OCI-LY3 (cell line): Measurements from ENCODE around the gene ARHGAP6.

Source experiments
- H2AFZ ChIP-seq: fragments of 200-600, 300-600 bp; shearing (Covaris generic); 2 replicates; pipeline ENCODE4 v1.6.0; 2014; ENCODE audit warnings: antibody characterized with exemption, low read depth, low read length
- H3K27ac ChIP-seq: fragments of 200-600, 300-600 bp; sonication (generic); 2 replicates; pipeline ENCODE4 v1.5.1; 2014; ENCODE audit warnings: mild to moderate bottlenecking, low read length, moderate library complexity, mixed read lengths
- H3K27me3 ChIP-seq: fragments of 200-600, 300-600 bp; sonication (generic); 2 replicates; pipeline ENCODE4 v1.6.1; 2014; ENCODE audit warnings: low read depth, low read length, mixed read lengths
- H3K36me3 ChIP-seq: fragments of 200-600, 300-600 bp; sonication (generic); replicated peaks from 2 replicates; pipeline ENCODE3; 2014; ENCODE audit warnings: low read depth, low read length, mixed read lengths
- H3K4me1 ChIP-seq: fragments of 300-600, 200-600 bp; sonication (generic); 2 replicates; pipeline ENCODE4 v1.6.1; 2014; ENCODE audit warnings: low read length, mixed read lengths
- H3K4me2 ChIP-seq: fragments of 200-600, 300-600 bp; sonication (generic); 2 replicates; pipeline ENCODE4 v1.6.1; 2014; ENCODE audit warnings: low read length, mixed read lengths
- H3K4me3 ChIP-seq: fragments of 300-600, 200-600 bp; sonication (generic); 2 replicates; pipeline ENCODE4 v1.5.1; 2014; ENCODE audit warnings: antibody characterized with exemption, mild to moderate bottlenecking, low read length, moderate library complexity
- H3K79me2 ChIP-seq: fragments of 300-600, 200-600 bp; shearing (Covaris generic); 2 replicates; pipeline ENCODE4 v1.6.1; 2014; ENCODE audit warnings: mild to moderate bottlenecking, low read length, mixed read lengths
- H3K9ac ChIP-seq: fragments of 300-600, 200-600 bp; shearing (Covaris generic); 2 replicates; pipeline ENCODE4 v1.6.0; 2014; ENCODE audit warnings: mild to moderate bottlenecking, low read length, moderate library complexity
- H3K9me3 ChIP-seq: fragments of 200-600, 300-600 bp; shearing (Covaris generic); 2 replicates; pipeline ENCODE4 v1.6.1; 2014; ENCODE audit warnings: low read length, mixed read lengths; ENCODE audit not compliant: insufficient read depth
- H4K20me1 ChIP-seq: fragments of 200-600, 300-600 bp; sonication (generic); 2 replicates; pipeline ENCODE4 v1.6.1; 2016; ENCODE audit warnings: low read length, mixed read lengths; ENCODE audit not compliant: insufficient read depth
- EZH2phosphoT487 ChIP-seq: fragments of 200-600 bp; shearing (Covaris generic); IDR thresholded peaks from 2 replicates; pipeline ENCODE4 v1.6.1; 2018; ENCODE audit warnings: antibody characterized with exemption, mixed run types, low read depth
- TF ChIP-seq, protein P1 (sequence below): fragments of 200-600, 300-600 bp; sonication (generic); IDR thresholded peaks from 2 replicates; pipeline ENCODE4 v1.5.1; 2014; ENCODE audit warnings: antibody characterized with exemption, low read length, low read depth

The ARHGAP6 gene

DNA sequence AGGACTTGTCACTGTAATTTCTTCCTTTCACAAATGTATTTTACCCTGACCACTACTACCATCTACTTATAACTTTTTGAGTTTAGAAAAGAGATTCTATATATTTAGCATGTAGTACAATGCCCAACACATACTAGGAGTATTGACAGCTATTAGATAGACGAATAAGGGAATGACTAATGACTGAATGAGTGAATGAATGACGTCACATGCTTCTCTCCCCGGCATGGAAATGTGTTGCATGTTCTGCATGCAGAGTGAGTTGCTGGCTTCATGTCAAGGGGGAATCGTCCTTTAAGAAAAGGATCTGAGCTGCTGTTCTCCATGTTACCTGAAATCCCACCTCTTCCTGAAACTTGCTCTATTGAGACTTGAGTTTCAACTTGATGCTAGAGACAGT lies 459.9 kb downstream of the ARHGAP6 start:
- H3K36me3 ChIP-seq, result no peaks in the 10 kb centered on the region
- no peak overlapping the region for H3K4me2 ChIP-seq
- no peaks in the 10 kb centered on the region for H4K20me1 ChIP-seq
- H3K27ac ChIP-seq, result no peak overlapping the region
- no peaks in the 10 kb centered on the region for H3K4me1 ChIP-seq
- H3K79me2 ChIP-seq, result no peaks in the 10 kb centered on the region
- no peaks in the 10 kb centered on the region for H3K9me3 ChIP-seq
- TF ChIP-seq, protein P1, sequence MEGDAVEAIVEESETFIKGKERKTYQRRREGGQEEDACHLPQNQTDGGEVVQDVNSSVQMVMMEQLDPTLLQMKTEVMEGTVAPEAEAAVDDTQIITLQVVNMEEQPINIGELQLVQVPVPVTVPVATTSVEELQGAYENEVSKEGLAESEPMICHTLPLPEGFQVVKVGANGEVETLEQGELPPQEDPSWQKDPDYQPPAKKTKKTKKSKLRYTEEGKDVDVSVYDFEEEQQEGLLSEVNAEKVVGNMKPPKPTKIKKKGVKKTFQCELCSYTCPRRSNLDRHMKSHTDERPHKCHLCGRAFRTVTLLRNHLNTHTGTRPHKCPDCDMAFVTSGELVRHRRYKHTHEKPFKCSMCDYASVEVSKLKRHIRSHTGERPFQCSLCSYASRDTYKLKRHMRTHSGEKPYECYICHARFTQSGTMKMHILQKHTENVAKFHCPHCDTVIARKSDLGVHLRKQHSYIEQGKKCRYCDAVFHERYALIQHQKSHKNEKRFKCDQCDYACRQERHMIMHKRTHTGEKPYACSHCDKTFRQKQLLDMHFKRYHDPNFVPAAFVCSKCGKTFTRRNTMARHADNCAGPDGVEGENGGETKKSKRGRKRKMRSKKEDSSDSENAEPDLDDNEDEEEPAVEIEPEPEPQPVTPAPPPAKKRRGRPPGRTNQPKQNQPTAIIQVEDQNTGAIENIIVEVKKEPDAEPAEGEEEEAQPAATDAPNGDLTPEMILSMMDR, result no peak
- no peak for TF ChIP-seq EZH2phosphoT487
- no peaks in the 10 kb centered on the region for H3K27me3 ChIP-seq
- no peak overlapping the region for H2AFZ ChIP-seq
- H3K9ac ChIP-seq, result no peak overlapping the region
- H3K4me3 ChIP-seq, result no peak overlapping the region

DNA sequence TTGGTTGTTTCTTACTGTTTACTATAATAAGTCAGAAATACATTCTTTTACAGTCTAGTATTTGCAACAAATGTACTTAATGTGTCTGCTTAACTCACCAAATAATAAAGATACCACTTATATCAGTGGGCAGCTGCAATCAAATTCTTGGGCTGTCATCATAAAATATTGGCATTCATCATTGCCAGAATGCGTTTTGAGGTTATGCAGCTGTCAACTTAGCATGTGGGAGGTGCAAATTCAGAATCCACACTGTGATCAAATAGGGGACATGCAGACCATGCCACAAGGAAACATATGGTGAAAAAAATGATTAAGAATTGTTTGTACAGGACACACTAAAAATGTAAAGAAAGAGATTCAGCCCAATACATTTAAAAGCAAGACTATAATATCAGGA lies 468.0 kb downstream of the ARHGAP6 start:
- Histone ChIP-seq H3K9me3 (no peaks in the 10 kb centered on the region), H3K36me3 (no peaks in the 10 kb centered on the region), H3K4me3 (no peak overlapping the region), H2AFZ (no peak overlapping the region), H3K79me2 (no peaks in the 10 kb centered on the region), H3K27ac (no peak overlapping the region), H3K4me1 (no peaks in the 10 kb centered on the region), H3K9ac (no peak overlapping the region), H3K4me2 (no peak overlapping the region), H4K20me1 (no peaks in the 10 kb centered on the region), H3K27me3 (no peaks in the 10 kb centered on the region)
- TF ChIP-seq EZH2phosphoT487, result no peak
- TF ChIP-seq, protein P1, result no peak

DNA sequence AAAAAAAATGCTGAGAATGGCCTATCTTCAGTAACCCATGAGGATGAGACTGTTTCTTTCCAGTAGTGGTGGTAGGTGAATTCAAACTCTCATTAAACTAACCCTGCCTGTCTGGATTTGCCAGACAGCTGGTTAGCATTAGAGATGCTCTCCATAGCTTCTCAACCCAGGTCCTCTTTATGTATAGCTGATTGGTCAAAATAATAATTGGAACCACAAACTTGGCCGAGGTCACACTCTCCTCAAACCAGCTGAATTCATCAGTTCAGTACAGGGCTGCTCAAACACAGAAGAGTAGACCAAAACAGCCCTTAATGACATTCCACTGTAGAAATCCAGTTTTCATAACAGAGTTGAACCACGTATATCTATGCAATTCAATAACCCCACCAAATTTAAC lies 469.2 kb downstream of the ARHGAP6 start:
- Histone ChIP-seq H3K4me1 (no peaks in the 10 kb centered on the region), H3K4me2 (no peak overlapping the region), H3K4me3 (no peak overlapping the region), H2AFZ (no peak overlapping the region), H3K36me3 (no peaks in the 10 kb centered on the region), H3K9me3 (no peaks in the 10 kb centered on the region), H3K9ac (no peak overlapping the region), H3K79me2 (no peaks in the 10 kb centered on the region), H3K27me3 (no peaks in the 10 kb centered on the region), H4K20me1 (no peaks in the 10 kb centered on the region), H3K27ac (no peak overlapping the region)
- no peak for TF ChIP-seq EZH2phosphoT487
- TF ChIP-seq, protein P1, result no peak

DNA sequence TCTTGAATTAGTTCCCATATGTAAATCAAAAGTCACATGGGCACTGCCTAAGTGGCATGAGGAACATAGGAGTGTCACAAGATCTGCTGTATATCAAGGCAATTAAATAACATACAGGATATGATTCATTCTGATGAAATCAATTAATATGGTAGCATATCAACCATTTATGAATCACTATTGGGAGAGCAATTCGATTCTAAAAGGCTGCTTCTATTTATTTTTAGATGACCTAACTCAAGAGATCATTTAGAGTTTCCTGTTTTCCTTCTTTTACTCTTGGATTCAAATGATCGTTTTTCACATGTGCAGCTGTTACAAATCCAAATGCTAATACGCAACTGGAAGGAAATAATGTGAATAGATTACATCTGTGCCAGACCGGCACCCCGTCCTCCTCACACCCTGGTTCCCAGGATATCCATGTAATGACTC lies 472.7 kb downstream of the ARHGAP6 start:
- no peak for TF ChIP-seq EZH2phosphoT487
- TF ChIP-seq, protein P1, result no peak
- Histone ChIP-seq H3K27ac (no peak overlapping the region), H3K79me2 (no peaks in the 10 kb centered on the region), H2AFZ (no peak overlapping the region), H3K4me1 (no peaks in the 10 kb centered on the region), H3K36me3 (no peaks in the 10 kb centered on the region), H3K4me3 (no peak overlapping the region), H3K9ac (no peak overlapping the region), H3K4me2 (no peak overlapping the region), H4K20me1 (no peaks in the 10 kb centered on the region), H3K27me3 (no peaks in the 10 kb centered on the region), H3K9me3 (no peaks in the 10 kb centered on the region)
